AG04449 (cell line): Measurements from ENCODE around the gene PGC.

Experiments
- CTCF ChIA-PET: fragments of 350-600 bp; formaldehyde crosslinking; extraction: SDS; loops from one replicate; lab custom pipeline; 2021; ENCODE audit warnings: antibody characterized with exemption; lab: Yijun Ruan, JAX
- POLR2A ChIA-PET: fragments of 400-600, 350-600 bp; formaldehyde crosslinking; extraction: SDS; loops from one replicate; lab custom pipeline; 2020; ENCODE audit warnings: antibody characterized with exemption, inconsistent platforms; lab: Yijun Ruan, JAX
- DNase-seq: peaks from one replicate; pipeline ENCODE4 v3.0.0-alpha.2; 2010; ENCODE audit warnings: low read depth, low spot score
- H3K4me3 ChIP-seq: 2 replicates; pipeline ENCODE4 v1.5.1; 2011; ENCODE audit warnings: low read depth, mild to moderate bottlenecking, control low read depth, low read length
- TF ChIP-seq, protein P1 (sequence below): IDR thresholded peaks from one replicate; pipeline ENCODE4 v1.5.1; 2011; ENCODE audit warnings: mild to moderate bottlenecking, moderate library complexity, low read length, control low read depth, inconsistent platforms; ENCODE audit not compliant: insufficient read depth; ENCODE audit errors: missing control alignments

PGC gene

DNA sequence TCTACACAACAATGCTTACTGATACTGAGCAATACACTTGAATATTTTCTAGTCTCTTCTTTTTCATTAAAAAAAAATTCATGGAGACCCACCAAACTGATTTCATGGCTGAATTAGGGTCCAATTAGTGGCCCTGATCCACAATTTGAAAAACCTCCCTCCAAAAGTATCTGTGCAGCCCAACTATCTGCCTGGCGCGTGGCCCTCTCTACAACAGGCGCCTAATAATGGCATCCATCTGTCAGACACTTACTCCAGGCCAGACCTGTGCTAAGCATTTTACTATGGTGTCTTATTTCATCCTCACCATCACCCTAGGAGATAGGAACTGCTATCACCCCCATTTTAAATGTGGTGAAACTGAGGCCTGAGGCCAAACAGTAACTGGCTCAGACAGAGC, 25.8 kb downstream of the PGC start:
- H3K4me3 ChIP-seq = no peak overlapping the region
- DNase-seq = no peak
- CTCF ChIA-PET = interaction anchor here (1.0 to 5.4 kb wide), 6 partner anchors 9 to 118 kb away, joined by 3 to 35 read pairs (median 4); partner anchors contain the start of gene TFEB
- TF ChIP-seq, protein P1, sequence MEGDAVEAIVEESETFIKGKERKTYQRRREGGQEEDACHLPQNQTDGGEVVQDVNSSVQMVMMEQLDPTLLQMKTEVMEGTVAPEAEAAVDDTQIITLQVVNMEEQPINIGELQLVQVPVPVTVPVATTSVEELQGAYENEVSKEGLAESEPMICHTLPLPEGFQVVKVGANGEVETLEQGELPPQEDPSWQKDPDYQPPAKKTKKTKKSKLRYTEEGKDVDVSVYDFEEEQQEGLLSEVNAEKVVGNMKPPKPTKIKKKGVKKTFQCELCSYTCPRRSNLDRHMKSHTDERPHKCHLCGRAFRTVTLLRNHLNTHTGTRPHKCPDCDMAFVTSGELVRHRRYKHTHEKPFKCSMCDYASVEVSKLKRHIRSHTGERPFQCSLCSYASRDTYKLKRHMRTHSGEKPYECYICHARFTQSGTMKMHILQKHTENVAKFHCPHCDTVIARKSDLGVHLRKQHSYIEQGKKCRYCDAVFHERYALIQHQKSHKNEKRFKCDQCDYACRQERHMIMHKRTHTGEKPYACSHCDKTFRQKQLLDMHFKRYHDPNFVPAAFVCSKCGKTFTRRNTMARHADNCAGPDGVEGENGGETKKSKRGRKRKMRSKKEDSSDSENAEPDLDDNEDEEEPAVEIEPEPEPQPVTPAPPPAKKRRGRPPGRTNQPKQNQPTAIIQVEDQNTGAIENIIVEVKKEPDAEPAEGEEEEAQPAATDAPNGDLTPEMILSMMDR = no peak
- POLR2A ChIA-PET = no interaction called here

DNA sequence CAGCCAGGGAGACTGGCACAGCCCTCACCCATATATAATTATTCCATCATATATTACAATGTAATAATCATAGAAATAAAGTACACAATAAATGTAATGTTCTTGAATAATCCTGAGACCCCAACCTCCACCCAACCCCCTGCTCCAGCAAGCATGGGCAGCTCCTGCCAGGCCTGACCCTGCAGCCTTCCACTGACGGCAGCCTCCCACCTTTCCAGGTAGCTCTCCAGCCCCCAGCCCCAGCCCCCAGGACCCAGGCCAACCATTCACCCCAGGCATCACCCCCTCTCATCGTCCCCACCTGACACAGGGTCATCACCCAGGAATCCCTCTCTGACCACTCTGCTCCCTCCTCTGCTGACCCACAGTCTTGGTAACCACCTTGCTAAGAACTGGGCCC, 26.4 kb downstream of the PGC start:
- H3K4me3 ChIP-seq = no peak overlapping the region
- ChIA-PET CTCF (interaction anchor here (1.0 to 5.4 kb wide), 6 partner anchors 9 to 26 kb away, joined by 3 to 30 read pairs (median 4); partner anchors contain the start of gene TFEB), POLR2A (no interaction called here)
- no peak for DNase-seq
- TF ChIP-seq, protein P1 = no peak

DNA sequence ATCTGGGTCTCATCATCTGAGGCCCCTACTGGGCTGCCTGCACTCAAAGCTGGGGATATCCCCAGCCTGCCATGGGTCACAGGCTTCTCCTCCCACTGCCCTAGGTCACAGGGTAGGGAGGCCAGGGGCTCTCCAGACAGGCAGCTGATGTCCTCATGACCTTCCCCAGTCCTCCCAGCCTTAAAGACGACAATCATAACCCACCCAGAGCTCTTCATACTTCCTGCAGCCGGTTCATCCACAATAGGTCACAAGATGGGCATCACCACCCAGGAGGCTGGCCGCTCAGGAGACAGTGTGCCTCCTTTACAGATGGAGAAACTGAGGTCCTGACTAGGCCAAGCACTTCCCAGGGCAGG, 27.0 kb downstream of the PGC start:
- DNase-seq = no peak
- H3K4me3 ChIP-seq = no peak overlapping the region
- POLR2A ChIA-PET = interaction anchor here (1.5 kb wide), 1 partner anchor 14 kb away, joined by 8 read pairs; no protein-coding TSS in a partner anchor
- TF ChIP-seq, protein P1 = no peak
- CTCF ChIA-PET = interaction anchor here (1.0 to 5.4 kb wide), 8 partner anchors 11 to 36 kb away, joined by 3 to 30 read pairs (median 4); partner anchors contain the start of gene TFEB

DNA sequence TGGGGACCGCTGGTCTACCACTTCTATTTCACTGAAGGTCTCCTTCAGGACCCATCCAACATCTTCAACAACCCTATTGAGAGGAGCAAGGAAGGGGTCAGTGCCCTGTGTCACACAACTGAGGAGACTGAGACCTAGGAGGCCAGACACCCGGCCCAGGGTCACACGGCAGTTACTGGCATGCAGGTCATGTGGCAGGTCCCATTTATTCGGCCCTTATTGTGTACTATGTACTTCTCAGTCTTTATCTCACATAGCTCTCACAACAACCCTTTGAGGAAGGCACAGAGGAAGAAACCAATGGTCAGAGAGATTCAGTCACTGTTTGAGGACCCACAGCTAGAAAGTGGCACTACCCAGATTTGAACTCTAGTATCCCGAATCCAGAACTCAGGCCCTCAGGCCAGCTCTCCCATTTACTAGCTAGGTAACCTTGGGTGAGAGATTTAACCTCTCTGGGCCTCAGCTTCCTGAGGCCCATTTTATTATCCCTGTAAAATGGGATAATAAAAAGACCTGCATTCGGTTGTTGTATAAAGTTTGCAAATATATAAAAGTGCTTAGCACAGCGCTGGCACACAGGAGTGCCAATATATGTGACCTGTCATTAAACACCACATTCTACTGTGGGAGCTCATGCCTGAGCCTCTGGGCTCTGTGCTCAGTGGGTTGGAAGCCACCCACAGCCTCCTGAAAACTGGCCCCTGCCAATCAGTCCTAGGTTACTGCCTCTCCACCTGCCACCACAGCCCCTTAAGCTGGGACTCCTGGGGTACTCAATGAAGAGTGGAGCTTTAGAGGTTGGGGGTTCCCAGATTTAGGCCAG, 27.5 kb downstream of the PGC start:
- ChIA-PET CTCF (interaction anchor here (0.8 to 5.4 kb wide), 10 partner anchors 11 to 117 kb away, joined by 3 to 30 read pairs (median 3); partner anchors contain the start of gene TFEB), POLR2A (interaction anchor here (1.5 kb wide), 1 partner anchor 14 kb away, joined by 8 read pairs; no protein-coding TSS in a partner anchor)
- H3K4me3 ChIP-seq = no peak overlapping the region
- TF ChIP-seq, protein P1 = no peak
- DNase-seq = no peak

DNA sequence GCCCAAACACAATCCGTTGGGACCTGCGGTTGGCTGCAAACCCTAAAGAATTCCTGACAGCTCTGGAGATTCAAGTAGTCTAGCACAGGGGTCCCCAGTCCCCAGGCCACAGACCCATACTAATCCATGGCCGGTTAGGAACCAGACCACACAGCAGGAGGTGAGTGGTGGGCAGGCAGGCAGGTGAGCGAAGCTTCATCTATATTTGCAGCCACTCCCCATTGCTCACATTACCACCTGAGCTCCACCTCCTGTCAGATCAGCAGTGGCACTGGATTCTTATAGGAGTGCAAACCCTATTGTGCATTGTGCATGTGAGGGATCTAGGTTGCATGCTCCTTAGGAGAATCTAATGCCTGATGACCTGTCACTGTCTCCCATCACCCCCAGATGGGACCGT, 28.4 kb downstream of the PGC start:
- TF ChIP-seq, protein P1 = no peak
- no peak overlapping the region for H3K4me3 ChIP-seq
- no peak for DNase-seq
- CTCF ChIA-PET = interaction anchor here (0.9 to 5.4 kb wide), 7 partner anchors 11 to 35 kb away, joined by 3 to 30 read pairs (median 5); no protein-coding TSS in a partner anchor
- POLR2A ChIA-PET = interaction anchor here (1.5 to 2.6 kb wide), 2 partner anchors 15 kb away, joined by 8 read pairs; no protein-coding TSS in a partner anchor

DNA sequence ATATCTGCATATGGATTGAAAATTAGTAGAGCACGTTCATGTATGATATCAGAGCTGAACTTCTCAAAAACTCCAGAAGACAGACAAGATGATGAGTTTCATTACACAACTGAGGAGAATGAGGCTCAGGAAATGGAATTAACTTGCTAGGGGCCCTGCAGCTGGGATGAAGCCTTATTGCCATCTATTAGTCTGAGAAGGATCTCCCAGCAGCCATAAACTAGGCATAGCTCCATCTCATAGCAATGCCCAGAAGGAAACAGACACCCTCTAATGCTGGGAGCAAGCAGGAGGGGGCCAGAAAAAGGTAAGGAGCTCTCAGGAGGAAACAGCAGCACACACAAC, 29.8 kb downstream of the PGC start:
- no peak for DNase-seq
- TF ChIP-seq, protein P1 = no peak
- no peak overlapping the region for H3K4me3 ChIP-seq
- ChIA-PET POLR2A (interaction anchor here (2.6 kb wide), 1 partner anchor 16 kb away, joined by 8 read pairs; no protein-coding TSS in a partner anchor), CTCF (interaction anchor here (0.8 to 4.0 kb wide), 9 partner anchors 9 to 349 kb away, joined by 3 to 43 read pairs (median 4); no protein-coding TSS in a partner anchor)
